Neural progenitor cell (in vitro differentiated cells): Measurements from ENCODE around the gene ATAD3A. TPM values are rescaled to one million over a fixed set of nuclear protein-coding genes. Genes with fewer than 3 reads are reported as not detected.
"Not testable (repeated sequence)": the region's sequence is repeated elsewhere in the genome, so short reads cannot be mapped to it uniquely, and the experiment has no call there.

ENCODE experiments used
- DNase-seq: peaks from one replicate; pipeline ENCODE4 v3.0.0-alpha.2; 2016; ENCODE audit warnings: low spot score
- H2AFZ ChIP-seq: fragments of 200-600 bp; sonication (generic); replicated peaks from 2 replicates; pipeline ENCODE4 v1.6.1; 2016; ENCODE audit warnings: antibody characterized with exemption
- H3F3A ChIP-seq: fragments of 200-600 bp; sonication (generic); 2 replicates; pipeline ENCODE4 v1.6.1; 2016; ENCODE audit warnings: antibody characterized with exemption, low read depth
- H3K27ac ChIP-seq: fragments of 200-600 bp; sonication (generic); 2 replicates; pipeline ENCODE4 v1.5.1; 2016; ENCODE audit warnings: mild to moderate bottlenecking
- H3K27me3 ChIP-seq: fragments of 200-600 bp; sonication (generic); 2 replicates; pipeline ENCODE4 v1.6.1; 2016; ENCODE audit warnings: mild to moderate bottlenecking, moderate library complexity
- H3K36me3 ChIP-seq: fragments of 200-600 bp; sonication (generic); 2 replicates; pipeline ENCODE4 v1.5.1; 2016
- H3K4me1 ChIP-seq: fragments of 200-600 bp; sonication (generic); 2 replicates; pipeline ENCODE4 v1.6.1; 2016; ENCODE audit warnings: mixed run types
- H3K4me2 ChIP-seq: fragments of 200-600 bp; sonication (generic); 2 replicates; pipeline ENCODE4 v1.6.1; 2016
- H3K4me3 ChIP-seq: fragments of 200-600 bp; sonication (generic); 2 replicates; pipeline ENCODE4 v1.5.1; 2016
- H3K79me2 ChIP-seq: fragments of 200-600 bp; sonication (generic); 2 replicates; pipeline ENCODE4 v1.6.1; 2016; ENCODE audit warnings: low read depth
- H3K9ac ChIP-seq: fragments of 200-600 bp; sonication (generic); 2 replicates; pipeline ENCODE4 v1.6.1; 2016
- H3K9me3 ChIP-seq: fragments of 200-600 bp; sonication (generic); 2 replicates; pipeline ENCODE4 v1.5.1; 2016; ENCODE audit warnings: low read depth
- H4K20me1 ChIP-seq: fragments of 200-600 bp; sonication (generic); 2 replicates; pipeline ENCODE4 v1.6.1; 2016; ENCODE audit warnings: low read depth
- H3K27ac Mint-ChIP-seq: 3 replicates; pipeline ENCODE4 v1.8.0; 2021; ENCODE audit warnings: mixed read lengths
- H3K27me3 Mint-ChIP-seq: 2 replicates; pipeline ENCODE4 v1.8.0; 2022; ENCODE audit warnings: low read depth, mild to moderate bottlenecking, inconsistent platforms, moderate library complexity, mixed read lengths; ENCODE audit not compliant: insufficient read depth
- H3K36me3 Mint-ChIP-seq: 3 replicates; pipeline ENCODE4 v1.8.0; 2021; ENCODE audit warnings: mixed read lengths
- H3K4me1 Mint-ChIP-seq: 3 replicates; pipeline ENCODE4 v1.8.0; 2021; ENCODE audit warnings: mixed read lengths
- H3K4me3 Mint-ChIP-seq: 3 replicates; pipeline ENCODE4 v1.8.0; 2021; ENCODE audit warnings: mild to moderate bottlenecking, moderate library complexity, mixed read lengths
- H3K9me3 Mint-ChIP-seq: 3 replicates; pipeline ENCODE4 v1.8.0; 2020; ENCODE audit warnings: mixed read lengths
- EZH2 ChIP-seq: fragments of 200-600 bp; sonication (generic); IDR thresholded peaks from 2 replicates; pipeline ENCODE4 v1.6.1; 2017; ENCODE audit warnings: antibody characterized with exemption, mild to moderate bottlenecking, moderate library complexity
- EZH2phosphoT487 ChIP-seq: fragments of 200-600 bp; sonication (generic); IDR thresholded peaks from 2 replicates; pipeline ENCODE4 v1.6.1; 2017; ENCODE audit warnings: antibody characterized with exemption
- total RNA-seq: library from RNA; depleted of rRNA; stranded (reverse); fragments of >200 nt; gene quantifications from 2 replicates; pipeline ENCODE4 v1.2.3, GENCODE V29; 2015; ENCODE audit warnings: low replicate concordance
- TF ChIP-seq, protein P1 (sequence below): fragments of 200-600 bp; sonication (generic); IDR thresholded peaks from 2 replicates; pipeline ENCODE4 v1.5.1; 2017; ENCODE audit warnings: antibody characterized with exemption, mild to moderate bottlenecking

Gene ATAD3A
- total RNA-seq, 1 donor from 2014 or later: 7.8 TPM

DNA sequence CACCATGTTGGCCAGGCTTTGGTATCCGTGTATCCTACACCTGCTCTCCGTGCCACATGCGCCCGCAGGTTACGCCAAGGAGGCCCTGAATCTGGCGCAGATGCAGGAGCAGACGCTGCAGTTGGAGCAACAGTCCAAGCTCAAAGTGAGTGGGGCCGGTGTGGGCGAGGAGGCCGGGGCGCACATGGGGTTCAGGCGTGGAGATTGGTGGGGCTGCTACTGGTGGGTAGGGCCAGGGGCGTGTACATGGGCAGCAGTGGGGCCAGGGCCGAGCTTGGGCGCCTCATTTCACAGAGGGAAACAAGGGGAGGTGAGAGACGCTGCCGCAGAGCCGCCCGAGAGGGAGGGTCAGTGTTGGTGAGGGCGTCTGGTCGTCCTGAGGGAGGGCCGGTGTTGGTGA is 34.8 kb upstream of the ATAD3A start:
- Histone ChIP-seq H3K4me1 (peaks cover 3% of the 10 kb centered on the region), H3K4me3 (no peak overlapping the region), H3F3A (no peaks in the 10 kb centered on the region), H3K36me3 (no peaks in the 10 kb centered on the region), H3K27me3 (no peaks in the 10 kb centered on the region), H3K27ac (no peak overlapping the region), H4K20me1 (peaks cover 19% of the 10 kb centered on the region), H3K9ac (no peak overlapping the region), H3K4me2 (no peak overlapping the region), H3K79me2 (peaks cover 34% of the 10 kb centered on the region), H2AFZ (no peak overlapping the region), H3K9me3 (no peaks in the 10 kb centered on the region)
- DNase-seq: no peak
- Mint-ChIP-seq H3K36me3 (peaks cover 8% of the 10 kb centered on the region), H3K27ac (no peak overlapping the region), H3K4me3 (no peak overlapping the region), H3K4me1 (peaks cover 6% of the 10 kb centered on the region), H3K9me3 (no peaks in the 10 kb centered on the region), H3K27me3 (peaks cover 5% of the 10 kb centered on the region)
- TF ChIP-seq, protein P1, sequence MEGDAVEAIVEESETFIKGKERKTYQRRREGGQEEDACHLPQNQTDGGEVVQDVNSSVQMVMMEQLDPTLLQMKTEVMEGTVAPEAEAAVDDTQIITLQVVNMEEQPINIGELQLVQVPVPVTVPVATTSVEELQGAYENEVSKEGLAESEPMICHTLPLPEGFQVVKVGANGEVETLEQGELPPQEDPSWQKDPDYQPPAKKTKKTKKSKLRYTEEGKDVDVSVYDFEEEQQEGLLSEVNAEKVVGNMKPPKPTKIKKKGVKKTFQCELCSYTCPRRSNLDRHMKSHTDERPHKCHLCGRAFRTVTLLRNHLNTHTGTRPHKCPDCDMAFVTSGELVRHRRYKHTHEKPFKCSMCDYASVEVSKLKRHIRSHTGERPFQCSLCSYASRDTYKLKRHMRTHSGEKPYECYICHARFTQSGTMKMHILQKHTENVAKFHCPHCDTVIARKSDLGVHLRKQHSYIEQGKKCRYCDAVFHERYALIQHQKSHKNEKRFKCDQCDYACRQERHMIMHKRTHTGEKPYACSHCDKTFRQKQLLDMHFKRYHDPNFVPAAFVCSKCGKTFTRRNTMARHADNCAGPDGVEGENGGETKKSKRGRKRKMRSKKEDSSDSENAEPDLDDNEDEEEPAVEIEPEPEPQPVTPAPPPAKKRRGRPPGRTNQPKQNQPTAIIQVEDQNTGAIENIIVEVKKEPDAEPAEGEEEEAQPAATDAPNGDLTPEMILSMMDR: no peak
- no peak for TF ChIP-seq EZH2
- no peak for TF ChIP-seq EZH2phosphoT487

DNA sequence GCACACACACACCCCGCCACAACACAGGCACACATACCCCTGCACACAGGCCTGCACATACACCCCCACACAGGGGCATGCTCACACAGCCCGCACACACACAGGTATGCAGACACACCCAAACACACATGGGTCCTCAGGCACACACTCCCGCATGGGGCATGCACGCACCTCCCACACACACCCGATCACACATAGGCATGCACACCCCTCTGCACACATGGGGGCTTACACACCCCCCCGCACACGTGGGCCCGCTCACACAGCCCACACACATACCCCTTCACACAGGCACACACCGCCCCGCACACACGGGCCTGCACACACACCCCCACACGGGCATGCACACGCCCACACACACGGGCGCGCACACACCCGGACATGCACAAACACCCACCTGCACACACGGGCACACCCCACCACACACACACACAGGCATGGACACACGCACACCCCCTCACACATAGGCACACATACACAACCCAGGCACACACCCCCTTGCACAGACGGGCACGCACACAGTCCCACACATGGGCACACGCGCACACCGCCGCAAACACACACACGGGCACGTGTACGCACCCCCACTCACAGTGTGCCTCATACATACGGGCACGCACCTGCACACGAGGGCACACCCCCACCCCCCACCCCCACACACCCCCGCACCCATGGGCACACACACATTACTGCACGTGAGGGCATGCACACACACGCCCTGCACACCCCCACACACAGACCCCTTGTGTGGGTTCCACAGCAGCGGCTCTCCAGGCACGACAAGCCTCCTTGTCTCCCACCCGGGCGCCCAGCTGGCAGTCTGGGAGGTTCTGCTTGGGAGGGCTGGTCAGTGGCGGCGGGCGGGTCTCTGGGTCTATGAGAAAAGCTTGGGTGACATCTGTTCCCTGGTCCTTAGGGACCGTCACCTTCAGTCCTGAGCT is 32.1 kb upstream of the ATAD3A start:
- H3K4me3 Mint-ChIP-seq: no peak overlapping the region
- no peaks in the 10 kb centered on the region for H3K4me1 Mint-ChIP-seq
- Histone ChIP-seq H3K27ac (no peak overlapping the region), H3F3A (no peaks in the 10 kb centered on the region), H3K4me3 (no peak overlapping the region), H4K20me1 (no peaks in the 10 kb centered on the region), H3K4me2 (no peak overlapping the region), H3K9ac (no peak overlapping the region), H3K27me3 (no peaks in the 10 kb centered on the region), H3K36me3 (no peaks in the 10 kb centered on the region), H2AFZ (no peak overlapping the region), H3K79me2 (peaks cover 11% of the 10 kb centered on the region), H3K9me3 (no peaks in the 10 kb centered on the region), H3K4me1 (no peaks in the 10 kb centered on the region)
- H3K27me3 Mint-ChIP-seq: peaks cover 5% of the 10 kb centered on the region
- TF ChIP-seq EZH2phosphoT487 (no peak), EZH2 (no peak)
- TF ChIP-seq, protein P1: no peak
- no peaks in the 10 kb centered on the region for H3K9me3 Mint-ChIP-seq
- H3K27ac Mint-ChIP-seq: no peak overlapping the region
- no peak for DNase-seq
- peaks cover 8% of the 10 kb centered on the region for H3K36me3 Mint-ChIP-seq

DNA sequence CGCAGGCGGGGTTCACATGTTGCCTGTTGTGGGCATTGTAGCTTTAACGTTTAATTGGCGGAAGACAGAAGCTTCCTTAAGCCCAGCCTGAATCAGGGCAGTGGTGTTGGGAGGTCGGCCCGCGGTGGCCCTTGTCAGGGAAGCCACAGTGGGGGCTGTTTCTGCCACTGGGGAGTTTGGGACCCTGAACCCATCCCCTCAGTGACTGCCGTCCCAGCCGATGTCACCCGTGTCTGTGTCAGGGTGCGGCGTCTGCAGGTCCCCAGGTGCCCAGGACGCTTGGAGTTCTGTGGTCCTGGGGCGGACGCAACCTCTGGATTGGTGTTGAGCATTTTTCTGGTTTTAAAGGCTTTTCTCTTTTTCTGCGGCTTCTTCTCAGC is 31.5 kb upstream of the ATAD3A start:
- H3K27ac ChIP-seq, H3K9ac ChIP-seq, H4K20me1 ChIP-seq, H3K9me3 ChIP-seq, H3K27me3 Mint-ChIP-seq, H3K4me3 Mint-ChIP-seq, H3F3A ChIP-seq, H3K36me3 ChIP-seq, H3K27ac Mint-ChIP-seq, H3K9me3 Mint-ChIP-seq, DNase-seq, H3K36me3 Mint-ChIP-seq, H3K4me1 ChIP-seq, H3K27me3 ChIP-seq, H3K4me1 Mint-ChIP-seq, H2AFZ ChIP-seq, H3K4me3 ChIP-seq, H3K4me2 ChIP-seq: not testable (repeated sequence)
- H3K79me2 ChIP-seq: peaks cover 11% of the 10 kb centered on the region

DNA sequence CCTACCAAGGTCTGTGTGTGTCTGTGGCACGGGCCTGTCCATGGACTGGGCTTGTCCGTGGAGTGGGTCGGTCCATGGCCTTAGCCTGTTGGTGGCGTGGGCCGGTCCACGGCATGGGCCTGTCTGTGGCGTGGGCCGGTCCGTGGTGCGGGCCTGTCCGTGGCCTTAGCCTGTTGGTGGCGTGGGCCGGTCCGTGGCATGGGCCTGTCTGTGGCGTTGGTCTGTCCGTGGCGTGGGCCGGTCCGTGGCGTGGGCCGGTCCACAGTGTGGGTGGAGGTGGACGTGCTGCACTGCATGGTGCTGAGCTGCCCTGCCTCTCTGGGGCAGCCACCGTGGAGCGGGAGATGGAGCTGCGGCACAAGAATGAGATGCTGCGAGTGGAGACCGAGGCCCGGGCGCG is 30.2 kb upstream of the ATAD3A start:
- H3K4me3 Mint-ChIP-seq, H3K9ac ChIP-seq, H3K36me3 ChIP-seq, H3K4me1 ChIP-seq, H3F3A ChIP-seq, H3K79me2 ChIP-seq, H3K36me3 Mint-ChIP-seq, H3K4me3 ChIP-seq, H3K27ac ChIP-seq, H3K27ac Mint-ChIP-seq, H3K4me2 ChIP-seq, H4K20me1 ChIP-seq, DNase-seq, H3K27me3 Mint-ChIP-seq, H2AFZ ChIP-seq, H3K9me3 Mint-ChIP-seq, H3K4me1 Mint-ChIP-seq, H3K9me3 ChIP-seq, H3K27me3 ChIP-seq: not testable (repeated sequence)
